Stimulated activated naive CD8-positive, alpha-beta T cell treated with anti-CD3 and anti-CD28 coated beads, Interleukin-15, amount 100 ng/mL, for 72 hours (primary cell): Measurements from ENCODE around the gene TUBB.
"Not testable (repeated sequence)": the region's sequence is repeated elsewhere in the genome, so short reads cannot be mapped to it uniquely, and the experiment has no call there.

ENCODE experiments used
- ATAC-seq: fragments of 150-1000 bp; cut with Tn5 transposase; 2 replicates; pipeline ENCODE4 v1.10.0; 2021; ENCODE audit warnings: mild to moderate bottlenecking, moderate library complexity
- DNase-seq, 2 donors: peaks; one replicate each; pipeline ENCODE4 v3.0.0; 2021 to 2022
- H3K27ac Mint-ChIP-seq, 2 donors: one replicate each; pipeline ENCODE4 v1.8.0; 2022; ENCODE audit warnings: mild to moderate bottlenecking in 2 of 2, mixed read lengths in 2 of 2, moderate library complexity in 2 of 2
- H3K27me3 Mint-ChIP-seq: one replicate; pipeline ENCODE4 v1.8.0; 2022; ENCODE audit warnings: mixed read lengths
- H3K4me1 Mint-ChIP-seq: one replicate; pipeline ENCODE4 v1.8.0; 2022; ENCODE audit warnings: mild to moderate bottlenecking, mixed read lengths
- H3K4me3 Mint-ChIP-seq, 2 donors: one replicate each; pipeline ENCODE4 v1.8.0; 2022; ENCODE audit warnings: mild to moderate bottlenecking in 2 of 2, mixed read lengths in 2 of 2, moderate library complexity in 1 of 2
- H3K9me3 Mint-ChIP-seq, 2 donors: one replicate each; pipeline ENCODE4 v1.8.0; 2022; ENCODE audit warnings: mixed read lengths in 2 of 2

TUBB gene

GRCh38 chr6:30754631-30755030 is 34.5 kb downstream of the TUBB start:
- Mint-ChIP-seq H3K27ac (no peak overlapping the region), H3K9me3 (no peaks in the 10 kb centered on the region), H3K27me3 (no peaks in the 10 kb centered on the region), H3K4me1 (peaks cover 33% of the 10 kb centered on the region), H3K4me3 (no peak overlapping the region)
- DNase-seq (no peak), ATAC-seq (no peak)

GRCh38 chr6:30756405-30757003 is 36.4 kb downstream of the TUBB start:
- H3K4me3 Mint-ChIP-seq, ATAC-seq, DNase-seq, H3K27ac Mint-ChIP-seq, H3K27me3 Mint-ChIP-seq, H3K9me3 Mint-ChIP-seq: not testable (repeated sequence)
- peaks cover 35% of the 10 kb centered on the region for H3K4me1 Mint-ChIP-seq

- Mint-ChIP-seq H3K9me3 (no peaks in the 10 kb centered on the region), H3K4me3 (no peak overlapping the region), H3K27me3 (no peaks in the 10 kb centered on the region), H3K4me1 (peaks cover 38% of the 10 kb centered on the region), H3K27ac (no peak overlapping the region)
- DNase-seq (no peak), ATAC-seq (no peak)
These were observed 37.2 kb downstream of the TUBB start for GRCh38 chr6:30757261-30757904.

- Mint-ChIP-seq H3K4me1 (peaks cover 54% of the 10 kb centered on the region), H3K4me3 (no peak overlapping the region), H3K27me3 (no peaks in the 10 kb centered on the region), H3K9me3 (peaks cover 0 to 8% of the 10 kb centered on the region in 2 donors), H3K27ac (peak overlapping the region in 1 of 2 donors; percentile 47)
- DNase-seq = no peak
- no peak for ATAC-seq
These were observed 39.6 kb downstream of the TUBB start for GRCh38 chr6:30759575-30760239.

- peaks cover 63% of the 10 kb centered on the region for H3K4me1 Mint-ChIP-seq
- H3K27me3 Mint-ChIP-seq = no peaks in the 10 kb centered on the region
- no peak for DNase-seq
- H3K9me3 Mint-ChIP-seq = peaks cover 0 to 8% of the 10 kb centered on the region in 2 donors
- no peak for ATAC-seq
- no peak overlapping the region for H3K27ac Mint-ChIP-seq
- H3K4me3 Mint-ChIP-seq = no peak overlapping the region
These were observed 40.4 kb downstream of the TUBB start for GRCh38 chr6:30760549-30760948.

GRCh38 chr6:30761791-30762429 is 41.8 kb downstream of the TUBB start:
- H3K4me1 Mint-ChIP-seq = peaks cover 73% of the 10 kb centered on the region
- no peak overlapping the region for H3K27ac Mint-ChIP-seq
- ATAC-seq (no peak), DNase-seq (no peak)
- H3K9me3 Mint-ChIP-seq = peaks cover 0 to 8% of the 10 kb centered on the region in 2 donors
- no peaks in the 10 kb centered on the region for H3K27me3 Mint-ChIP-seq
- H3K4me3 Mint-ChIP-seq = no peak overlapping the region

- DNase-seq (no peak), ATAC-seq (no peak)
- peak overlapping the region; percentile 32 to 94 for H3K27ac Mint-ChIP-seq
- peaks cover 0 to 8% of the 10 kb centered on the region in 2 donors for H3K9me3 Mint-ChIP-seq
- no peaks in the 10 kb centered on the region for H3K27me3 Mint-ChIP-seq
- peak overlapping the region in 1 of 2 donors; percentile 6 for H3K4me3 Mint-ChIP-seq
- H3K4me1 Mint-ChIP-seq = peaks cover 77% of the 10 kb centered on the region
These were observed 43.0 kb downstream of the TUBB start for GRCh38 chr6:30763155-30763617.

- Mint-ChIP-seq H3K4me3 (peak overlapping the region; percentile 59 to 61), H3K27ac (peak overlapping the region; percentile 94 to 97), H3K27me3 (no peaks in the 10 kb centered on the region), H3K9me3 (peaks cover 0 to 8% of the 10 kb centered on the region in 2 donors), H3K4me1 (peaks cover 79% of the 10 kb centered on the region)
- DNase-seq (no peak), ATAC-seq (no peak)
These were observed 43.7 kb downstream of the TUBB start for GRCh38 chr6:30763618-30764489.

- DNase-seq, H3K27me3 Mint-ChIP-seq, H3K9me3 Mint-ChIP-seq, ATAC-seq: not testable (repeated sequence)
- peak overlapping the region; percentile 59 to 61 for H3K4me3 Mint-ChIP-seq
- H3K27ac Mint-ChIP-seq = peak overlapping the region; percentile 94 to 97
- peaks cover 82% of the 10 kb centered on the region for H3K4me1 Mint-ChIP-seq
These were observed 44.4 kb downstream of the TUBB start for GRCh38 chr6:30764490-30765043.

GRCh38 chr6:30765495-30765894 is 45.3 kb downstream of the TUBB start:
- not testable (repeated sequence) for H3K4me3 Mint-ChIP-seq, H3K9me3 Mint-ChIP-seq, H3K27me3 Mint-ChIP-seq, DNase-seq, ATAC-seq
- peaks cover 91% of the 10 kb centered on the region for H3K4me1 Mint-ChIP-seq
- H3K27ac Mint-ChIP-seq = peak overlapping the region; percentile 35 to 39

- ATAC-seq = no peak
- DNase-seq = no peak
- H3K4me3 Mint-ChIP-seq = peak overlapping the region; percentile 55 to 80
- peaks cover 90% of the 10 kb centered on the region for H3K4me1 Mint-ChIP-seq
- no peaks in the 10 kb centered on the region for H3K27me3 Mint-ChIP-seq
- H3K9me3 Mint-ChIP-seq = peaks cover 5 to 8% of the 10 kb centered on the region in 2 donors
- H3K27ac Mint-ChIP-seq = peak overlapping the region; percentile 97 to 99
These were observed 46.5 kb downstream of the TUBB start for GRCh38 chr6:30766461-30767157.

- DNase-seq (peak; percentile 71 to 75), ATAC-seq (peak; percentile 78)
- H3K4me3 Mint-ChIP-seq = peak overlapping the region; percentile 79 to 80
These were observed 47.2 kb downstream of the TUBB start for GRCh38 chr6:30767158-30767943.

GRCh38 chr6:30767944-30768301 is 47.8 kb downstream of the TUBB start:
- DNase-seq (no peak), ATAC-seq (no peak)
- peak overlapping the region; percentile 79 to 80 for H3K4me3 Mint-ChIP-seq
- peaks cover 10 to 14% of the 10 kb centered on the region in 2 donors for H3K9me3 Mint-ChIP-seq
- peaks cover 93% of the 10 kb centered on the region for H3K4me1 Mint-ChIP-seq
- peak overlapping the region; percentile 97 to 99 for H3K27ac Mint-ChIP-seq
- H3K27me3 Mint-ChIP-seq = no peaks in the 10 kb centered on the region

More at GRCh38 chr6:30767158-30767943, 47.2 kb downstream of the TUBB start:
- H3K4me1 Mint-ChIP-seq = peaks cover 90% of the 10 kb centered on the region
- H3K27me3 Mint-ChIP-seq = no peaks in the 10 kb centered on the region
- H3K27ac Mint-ChIP-seq = peak overlapping the region; percentile 97 to 99
- peaks cover 9 to 12% of the 10 kb centered on the region in 2 donors for H3K9me3 Mint-ChIP-seq
